HFF-Myc (cell line): ENCODE measurements around the gene ADORA2B.
A peak's percentile ranks its signal among the peaks of the same experiment; 100 is the strongest.

Experiments used
- DNase-seq: peaks from one replicate; pipeline ENCODE4 v3.0.0-alpha.2; 2011; ENCODE audit warnings: low read depth; ENCODE audit errors: extremely low read depth
- H3K4me3 ChIP-seq: replicated peaks from 2 replicates; pipeline ENCODE4 v1.5.1; 2011; ENCODE audit warnings: low read depth, mild to moderate bottlenecking, control low read depth, low read length
- TF ChIP-seq, protein P1 (sequence below): IDR thresholded peaks from 2 replicates; pipeline ENCODE4 v1.5.1; 2012; ENCODE audit warnings: mild to moderate bottlenecking, low read depth, low read length, control low read depth; ENCODE audit errors: missing control alignments

Gene ADORA2B

DNA sequence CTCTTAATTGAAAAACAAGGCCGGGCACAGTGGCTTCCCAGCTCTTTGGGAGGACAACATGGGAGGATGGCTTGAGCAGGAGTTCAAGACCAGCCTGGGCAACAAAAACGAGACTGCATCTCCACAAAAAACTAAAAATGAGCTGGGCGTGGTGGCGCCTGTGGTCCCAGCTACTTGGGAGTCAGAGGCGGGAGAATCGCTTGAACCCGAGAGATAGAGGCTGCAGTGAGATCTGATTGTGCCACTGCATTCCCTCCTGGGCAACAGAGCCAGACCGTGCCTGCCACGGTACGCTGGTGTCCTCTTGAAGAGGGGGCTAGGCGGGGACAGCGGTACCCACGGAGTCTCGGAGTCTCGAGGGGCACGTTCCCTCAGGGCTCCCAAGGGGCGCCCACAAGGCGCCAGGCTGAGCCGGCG lies 27.9 kb upstream of the ADORA2B start:
- TF ChIP-seq, protein P1, sequence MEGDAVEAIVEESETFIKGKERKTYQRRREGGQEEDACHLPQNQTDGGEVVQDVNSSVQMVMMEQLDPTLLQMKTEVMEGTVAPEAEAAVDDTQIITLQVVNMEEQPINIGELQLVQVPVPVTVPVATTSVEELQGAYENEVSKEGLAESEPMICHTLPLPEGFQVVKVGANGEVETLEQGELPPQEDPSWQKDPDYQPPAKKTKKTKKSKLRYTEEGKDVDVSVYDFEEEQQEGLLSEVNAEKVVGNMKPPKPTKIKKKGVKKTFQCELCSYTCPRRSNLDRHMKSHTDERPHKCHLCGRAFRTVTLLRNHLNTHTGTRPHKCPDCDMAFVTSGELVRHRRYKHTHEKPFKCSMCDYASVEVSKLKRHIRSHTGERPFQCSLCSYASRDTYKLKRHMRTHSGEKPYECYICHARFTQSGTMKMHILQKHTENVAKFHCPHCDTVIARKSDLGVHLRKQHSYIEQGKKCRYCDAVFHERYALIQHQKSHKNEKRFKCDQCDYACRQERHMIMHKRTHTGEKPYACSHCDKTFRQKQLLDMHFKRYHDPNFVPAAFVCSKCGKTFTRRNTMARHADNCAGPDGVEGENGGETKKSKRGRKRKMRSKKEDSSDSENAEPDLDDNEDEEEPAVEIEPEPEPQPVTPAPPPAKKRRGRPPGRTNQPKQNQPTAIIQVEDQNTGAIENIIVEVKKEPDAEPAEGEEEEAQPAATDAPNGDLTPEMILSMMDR, result no peak
- DNase-seq, result no peak
- no peak overlapping the region for H3K4me3 ChIP-seq

DNA sequence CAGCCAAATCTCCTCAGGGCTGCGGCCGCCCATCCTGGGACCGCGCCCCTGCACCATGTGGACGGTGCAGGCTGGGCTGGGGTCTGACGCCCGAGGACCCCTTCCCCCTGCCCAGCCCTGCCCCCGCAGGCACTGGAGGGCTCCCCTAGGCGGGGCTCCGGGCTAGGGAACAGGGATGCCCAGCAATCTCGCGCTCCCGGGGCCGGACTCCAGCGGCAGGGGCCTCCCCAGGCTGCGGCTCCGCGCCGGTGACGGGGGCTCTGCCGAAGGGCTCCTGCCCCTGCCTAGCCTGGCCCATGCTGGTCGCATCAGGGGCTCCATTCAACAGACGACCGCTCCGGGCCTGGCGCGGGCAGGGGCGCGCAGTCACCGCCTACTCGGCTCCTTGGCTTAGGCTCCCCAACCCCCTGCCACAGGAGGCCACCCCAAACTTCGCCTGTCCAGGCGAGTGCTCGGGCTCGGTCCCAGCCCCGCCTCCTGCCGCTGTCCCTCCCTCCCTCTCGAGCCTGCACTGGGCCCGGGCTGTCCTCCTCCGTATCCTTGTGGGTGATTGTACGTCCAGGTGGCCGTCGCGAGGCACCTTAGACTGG lies 27.4 kb upstream of the ADORA2B start:
- TF ChIP-seq, protein P1, result no peak
- no peak overlapping the region for H3K4me3 ChIP-seq
- DNase-seq, result no peak

DNA sequence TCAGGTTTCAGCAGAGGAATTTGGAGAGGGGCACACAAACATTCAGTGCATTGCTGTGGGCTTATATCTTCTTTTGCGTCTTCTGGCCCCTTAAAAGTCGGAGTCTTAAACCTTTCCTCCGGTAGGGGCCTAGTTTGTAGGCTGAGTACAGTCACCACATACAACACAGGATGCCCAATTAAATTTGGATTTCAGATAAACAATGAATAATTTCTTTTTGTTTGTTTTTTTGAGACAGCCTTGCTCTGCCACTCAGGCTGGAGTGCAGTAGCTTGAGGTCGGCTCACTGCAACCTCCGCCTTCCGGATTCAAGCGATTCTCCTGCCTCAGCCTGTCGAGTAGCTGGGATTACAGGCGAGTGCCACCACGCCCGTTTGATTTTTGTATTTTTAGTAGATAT lies 26.7 kb upstream of the ADORA2B start:
- DNase-seq, result no peak
- H3K4me3 ChIP-seq, result no peak overlapping the region
- TF ChIP-seq, protein P1, result no peak

DNA sequence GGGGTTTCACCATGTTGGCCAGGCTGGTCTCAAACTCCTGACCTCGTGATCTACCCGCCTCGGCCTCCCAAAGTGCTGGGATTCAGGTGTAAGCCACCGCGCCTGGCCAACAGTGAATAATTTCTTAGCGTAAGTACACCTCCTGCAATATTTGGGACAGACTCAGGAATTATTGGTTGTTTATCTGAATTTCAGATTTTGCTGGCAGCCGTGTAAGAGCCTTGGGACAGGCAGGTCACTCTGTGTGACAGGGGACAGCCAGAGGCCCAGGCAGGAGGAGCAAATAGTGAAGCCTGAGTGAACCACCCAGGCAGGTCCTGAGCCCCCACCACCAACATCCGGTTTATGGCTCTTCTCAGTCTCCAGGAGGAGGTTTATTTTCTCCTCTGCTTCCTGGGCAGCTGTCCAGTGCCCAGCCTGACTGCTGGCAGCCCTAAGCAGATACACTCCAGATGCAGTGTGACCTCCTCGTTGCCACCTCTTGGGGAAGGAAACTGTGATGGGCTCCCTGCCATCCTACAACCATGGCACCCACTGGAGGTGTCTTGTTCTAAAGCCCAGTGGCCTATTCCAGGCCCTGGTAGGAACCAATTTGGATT lies 26.2 kb upstream of the ADORA2B start:
- H3K4me3 ChIP-seq, result no peak overlapping the region
- TF ChIP-seq, protein P1, result no peak
- no peak for DNase-seq

DNA sequence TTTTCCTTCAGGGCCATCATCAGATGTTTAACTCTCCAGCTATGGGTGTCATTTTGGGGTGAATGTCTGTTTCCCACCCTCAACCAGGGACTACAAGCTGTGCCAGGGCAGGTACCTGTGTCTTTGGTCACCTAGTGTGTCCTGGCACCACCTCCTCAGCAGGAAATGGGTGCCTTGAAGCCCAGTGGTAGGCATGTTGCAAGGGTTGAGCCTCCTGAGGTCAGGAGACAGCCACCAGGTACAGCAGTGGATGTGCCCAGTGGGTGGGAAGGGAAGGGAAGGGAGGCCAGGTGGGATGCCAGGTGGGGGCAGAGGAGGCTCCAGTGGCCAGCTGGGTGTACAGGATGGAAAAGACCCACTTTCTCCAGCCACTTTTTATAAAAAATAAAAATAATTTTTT lies 25.5 kb upstream of the ADORA2B start:
- TF ChIP-seq, protein P1, result no peak
- DNase-seq, result no peak
- H3K4me3 ChIP-seq, result no peak overlapping the region

DNA sequence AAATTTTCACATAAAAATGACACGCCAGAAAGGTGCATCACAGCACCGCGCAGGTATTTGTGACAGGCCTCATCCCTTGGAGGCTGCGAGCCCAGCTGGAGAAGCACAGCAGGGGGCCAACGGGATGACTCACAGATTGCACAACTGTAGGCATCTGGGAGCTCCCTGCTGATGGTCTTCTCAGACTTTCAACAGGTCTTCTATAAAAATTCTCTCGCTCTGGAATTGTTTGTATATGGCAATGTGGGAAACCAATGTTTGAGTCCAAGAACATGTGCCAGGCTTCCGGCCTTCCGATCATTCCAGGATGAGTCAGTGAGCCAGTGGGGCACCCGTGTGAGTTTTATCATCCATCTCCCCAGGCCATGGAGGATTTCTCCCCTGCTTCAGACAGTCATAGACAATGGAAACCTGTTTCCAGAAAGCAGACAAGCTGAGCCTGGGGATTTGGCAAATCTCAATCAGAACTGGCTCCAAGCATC lies 24.1 kb upstream of the ADORA2B start:
- H3K4me3 ChIP-seq, result no peak overlapping the region

More for the DNA sequence above, 24.1 kb upstream of the ADORA2B start:
- peak; percentile 95 for DNase-seq
- TF ChIP-seq, protein P1, result no peak
